Activated CD4-positive, alpha-beta T cell treated with anti-CD3 and anti-CD28 coated beads for 36 hours (primary cell): ENCODE results near the gene C1QL1. TPM values are rescaled to one million over a fixed set of nuclear protein-coding genes. Genes with fewer than 3 reads are reported as not detected.

ENCODE experiments used
- ATAC-seq: fragments of 200-7000 bp; cut with Tn5 transposase; one replicate; pipeline ENCODE4 v1.10.0; 2021; ENCODE audit warnings: mild to moderate bottlenecking, moderate library complexity
- CTCF ChIA-PET: fragments of 350-600 bp; sonication (Branson Sonifier 250); formaldehyde crosslinking; loops from one replicate; lab custom pipeline; 2021; ENCODE audit warnings: antibody characterized with exemption; lab: Charles Lee
- POLR2A ChIA-PET: fragments of 350-600 bp; sonication (Branson Sonifier 250); formaldehyde crosslinking; loops from one replicate; lab custom pipeline; 2021; ENCODE audit warnings: antibody characterized with exemption, inconsistent platforms; lab: Charles Lee
- DNase-seq: peaks from one replicate; pipeline ENCODE4 v3.0.0-alpha.2; 2020
- H3K27ac Mint-ChIP-seq: one replicate; pipeline ENCODE4 v1.8.0; 2021; ENCODE audit warnings: mixed read lengths
- H3K27me3 Mint-ChIP-seq: one replicate; pipeline ENCODE4 v1.8.0; 2021; ENCODE audit warnings: mixed read lengths
- H3K36me3 Mint-ChIP-seq: one replicate; pipeline ENCODE4 v1.8.0; 2021; ENCODE audit warnings: low read depth, mixed read lengths
- H3K4me1 Mint-ChIP-seq: one replicate; pipeline ENCODE4 v1.8.0; 2021; ENCODE audit warnings: mixed read lengths
- H3K4me3 Mint-ChIP-seq: one replicate; pipeline ENCODE4 v1.8.0; 2021; ENCODE audit warnings: mild to moderate bottlenecking, moderate library complexity, mixed read lengths
- H3K9me3 Mint-ChIP-seq: one replicate; pipeline ENCODE4 v1.8.0; 2021; ENCODE audit warnings: low read depth, mixed read lengths
- intact Hi-C, 2 experiments: fragments of 100-400 bp; cut with DNase I in 1 of 2; cut with micrococcal nuclease in 1 of 2; formaldehyde crosslinking; loops; one replicate each; pipeline versions ENCODE4 v1.14.2 to v1.15.1; 2022 to 2024; cut with DNase I, micrococcal nuclease
- total RNA-seq, 2 experiments: library from RNA; stranded (reverse); gene quantifications; one replicate each; pipeline ENCODE4 v1.2.3, GENCODE V29; 2021

The C1QL1 gene
- total RNA-seq, 2 experiments from 2014 or later: 0.37 to 0.83 TPM

GRCh38 chr17:45003877-45004276 lies 35.8 kb upstream of the C1QL1 start:
- DNase-seq: no peak
- ATAC-seq: no peak
- H3K36me3 Mint-ChIP-seq: no peaks in the 10 kb centered on the region
- ChIA-PET POLR2A (no interaction called here), CTCF (interaction anchor here (0.6 to 2.6 kb wide), 2 partner anchors 17 to 43 kb away, joined by 4 to 11 read pairs; no protein-coding TSS in a partner anchor)
- no peak overlapping the region for H3K27ac Mint-ChIP-seq
- H3K4me3 Mint-ChIP-seq: no peak overlapping the region
- H3K9me3 Mint-ChIP-seq: peaks cover 5% of the 10 kb centered on the region
- H3K27me3 Mint-ChIP-seq: peaks cover 13% of the 10 kb centered on the region
- no peaks in the 10 kb centered on the region for H3K4me1 Mint-ChIP-seq
- intact Hi-C loops: no loop called here

- intact Hi-C loops: no loop called here
- Mint-ChIP-seq H3K4me1 (no peaks in the 10 kb centered on the region), H3K36me3 (no peaks in the 10 kb centered on the region), H3K27ac (no peak overlapping the region), H3K4me3 (no peak overlapping the region), H3K9me3 (peaks cover 5% of the 10 kb centered on the region), H3K27me3 (peaks cover 11% of the 10 kb centered on the region)
- ATAC-seq (no peak), DNase-seq (no peak)
- ChIA-PET POLR2A (no interaction called here), CTCF (interaction anchor here (1.3 kb wide), 1 partner anchor 18 kb away, joined by 3 read pairs; no protein-coding TSS in a partner anchor)
Measured at GRCh38 chr17:45001310-45001709, 33.2 kb upstream of the C1QL1 start.

- intact Hi-C loops: no loop called here
- H3K9me3 Mint-ChIP-seq: peaks cover 5% of the 10 kb centered on the region
- no peaks in the 10 kb centered on the region for H3K4me1 Mint-ChIP-seq
- H3K36me3 Mint-ChIP-seq: no peaks in the 10 kb centered on the region
- ChIA-PET CTCF (interaction anchor here (0.5 to 0.7 kb wide), 2 partner anchors 19 to 249 kb away, joined by 3 read pairs; no protein-coding TSS in a partner anchor), POLR2A (no interaction called here)
- no peak overlapping the region for H3K27ac Mint-ChIP-seq
- DNase-seq (no peak), ATAC-seq (no peak)
- H3K27me3 Mint-ChIP-seq: peaks cover 14% of the 10 kb centered on the region
- no peak overlapping the region for H3K4me3 Mint-ChIP-seq
Measured at GRCh38 chr17:44999433-44999832, 31.3 kb upstream of the C1QL1 start.

- ChIA-PET CTCF (interaction anchor here (0.5 kb wide), 1 partner anchor 249 kb away, joined by 3 read pairs; no protein-coding TSS in a partner anchor), POLR2A (no interaction called here)
- Mint-ChIP-seq H3K9me3 (peaks cover 5% of the 10 kb centered on the region), H3K36me3 (no peaks in the 10 kb centered on the region), H3K4me1 (no peaks in the 10 kb centered on the region), H3K27ac (peak overlapping the region; percentile 16), H3K4me3 (no peak overlapping the region), H3K27me3 (peaks cover 16% of the 10 kb centered on the region)
- ATAC-seq (no peak), DNase-seq (no peak)
- intact Hi-C loops: no loop called here
Measured at GRCh38 chr17:44998646-44999045, 30.5 kb upstream of the C1QL1 start.

GRCh38 chr17:44997733-44998520 lies 29.8 kb upstream of the C1QL1 start:
- intact Hi-C loops: no loop called here
- ChIA-PET CTCF (interaction anchor here (0.7 kb wide), 1 partner anchor 1189 kb away, joined by 3 read pairs; no protein-coding TSS in a partner anchor), POLR2A (no interaction called here)
- H3K4me1 Mint-ChIP-seq: no peaks in the 10 kb centered on the region
- ATAC-seq: no peak
- H3K4me3 Mint-ChIP-seq: no peak overlapping the region
- no peaks in the 10 kb centered on the region for H3K36me3 Mint-ChIP-seq
- no peak overlapping the region for H3K27ac Mint-ChIP-seq
- peaks cover 5% of the 10 kb centered on the region for H3K9me3 Mint-ChIP-seq
- H3K27me3 Mint-ChIP-seq: peaks cover 12% of the 10 kb centered on the region
- no peak for DNase-seq

- no peak for DNase-seq
- intact Hi-C loops: no loop called here
- H3K27ac Mint-ChIP-seq: no peak overlapping the region
- ChIA-PET POLR2A (no interaction called here), CTCF (interaction anchor here (0.6 to 0.7 kb wide), 3 partner anchors 77 to 425 kb away, joined by 3 to 4 read pairs (median 3); no protein-coding TSS in a partner anchor)
- no peak for ATAC-seq
- no peaks in the 10 kb centered on the region for H3K4me1 Mint-ChIP-seq
- H3K36me3 Mint-ChIP-seq: no peaks in the 10 kb centered on the region
- no peak overlapping the region for H3K4me3 Mint-ChIP-seq
- peaks cover 5% of the 10 kb centered on the region for H3K9me3 Mint-ChIP-seq
- H3K27me3 Mint-ChIP-seq: peaks cover 12% of the 10 kb centered on the region
Measured at GRCh38 chr17:44996304-44996703, 28.2 kb upstream of the C1QL1 start.

GRCh38 chr17:44995436-44996001 lies 27.4 kb upstream of the C1QL1 start:
- Mint-ChIP-seq H3K9me3 (peaks cover 5% of the 10 kb centered on the region), H3K36me3 (no peaks in the 10 kb centered on the region), H3K4me3 (no peak overlapping the region), H3K27ac (no peak overlapping the region), H3K4me1 (no peaks in the 10 kb centered on the region), H3K27me3 (peaks cover 9% of the 10 kb centered on the region)
- CTCF ChIA-PET: interaction anchor here (0.6 to 1.0 kb wide), 2 partner anchors 18 to 77 kb away, joined by 3 read pairs; no protein-coding TSS in a partner anchor
- DNase-seq: no peak
- intact Hi-C loops: no loop called here
- ATAC-seq: no peak
- POLR2A ChIA-PET: no interaction called here

GRCh38 chr17:44992242-44992939 lies 24.3 kb upstream of the C1QL1 start:
- no peak overlapping the region for H3K27ac Mint-ChIP-seq
- DNase-seq: no peak
- H3K27me3 Mint-ChIP-seq: peaks cover 25% of the 10 kb centered on the region
- intact Hi-C loops: no loop called here
- ChIA-PET CTCF (interaction anchor here (1.1 kb wide), 1 partner anchor 28 kb away, joined by 4 read pairs; no protein-coding TSS in a partner anchor), POLR2A (no interaction called here)
- no peak for ATAC-seq
- no peaks in the 10 kb centered on the region for H3K9me3 Mint-ChIP-seq
- H3K36me3 Mint-ChIP-seq: no peaks in the 10 kb centered on the region
- H3K4me3 Mint-ChIP-seq: no peak overlapping the region
- no peaks in the 10 kb centered on the region for H3K4me1 Mint-ChIP-seq

GRCh38 chr17:44990994-44991393 lies 22.9 kb upstream of the C1QL1 start:
- Mint-ChIP-seq H3K4me1 (no peaks in the 10 kb centered on the region), H3K27me3 (peaks cover 24% of the 10 kb centered on the region), H3K36me3 (no peaks in the 10 kb centered on the region), H3K4me3 (no peak overlapping the region), H3K9me3 (no peaks in the 10 kb centered on the region), H3K27ac (no peak overlapping the region)
- intact Hi-C loops: no loop called here
- ATAC-seq: no peak
- POLR2A ChIA-PET: no interaction called here
- no peak for DNase-seq
- CTCF ChIA-PET: interaction anchor here (0.6 to 2.0 kb wide), 3 partner anchors 27 to 372 kb away, joined by 3 to 9 read pairs (median 4); no protein-coding TSS in a partner anchor

GRCh38 chr17:44989552-44990138 lies 21.5 kb upstream of the C1QL1 start:
- H3K36me3 Mint-ChIP-seq: no peaks in the 10 kb centered on the region
- no peaks in the 10 kb centered on the region for H3K9me3 Mint-ChIP-seq
- H3K27ac Mint-ChIP-seq: no peak overlapping the region
- intact Hi-C loops: no loop called here
- DNase-seq (no peak), ATAC-seq (no peak)
- H3K4me1 Mint-ChIP-seq: no peaks in the 10 kb centered on the region
- ChIA-PET POLR2A (no interaction called here), CTCF (interaction anchor here (1.1 to 2.0 kb wide), 2 partner anchors 13 to 30 kb away, joined by 4 to 9 read pairs; no protein-coding TSS in a partner anchor)
- H3K4me3 Mint-ChIP-seq: no peak overlapping the region
- peaks cover 28% of the 10 kb centered on the region for H3K27me3 Mint-ChIP-seq
